Sigmoid colon (tissue), 4 donors: ENCODE results near the gene KLHL17.

Experiments used
- CTCF ChIP-seq, 4 experiments: fragments of 450-650 bp in 3 of 4; fragments of 200-600 bp in 1 of 4; IDR thresholded peaks; one replicate each; pipeline ENCODE4 v1.5.1; 2016 to 2019; ENCODE audit warnings: antibody characterized with exemption in 4 of 4, mild to moderate bottlenecking in 3 of 4, moderate library complexity in 2 of 4
- EP300 ChIP-seq, 4 donors: sonication (generic); formaldehyde crosslinking; IDR thresholded peaks; one replicate each; pipeline ENCODE4 v1.6.1; 2017; ENCODE audit warnings: antibody characterized with exemption in 4 of 4
- POLR2A ChIP-seq, 2 donors: fragments of 450-650 bp; IDR thresholded peaks; one replicate each; pipeline ENCODE4 v1.6.1; 2016; ENCODE audit warnings: antibody characterized with exemption in 2 of 2, mild to moderate bottlenecking in 2 of 2, moderate library complexity in 2 of 2

GRCh38 chr1:931380-932172, 28.8 kb upstream of the KLHL17 start:
- no peak for TF ChIP-seq CTCF (IDR thresholded peaks at IDR 0.05)
- TF ChIP-seq POLR2A (IDR thresholded peaks at IDR 0.05) = no peak
- no peak for TF ChIP-seq EP300 (IDR thresholded peaks at IDR 0.05)
